Stomach smooth muscle (tissue), 2 donors: Measurements from ENCODE around the gene COL25A1.
"Not testable (repeated sequence)": the region's sequence is repeated elsewhere in the genome, so short reads cannot be mapped to it uniquely, and the experiment has no call there.

ENCODE experiments used
- H3K27ac ChIP-seq: one replicate; pipeline ENCODE4 v1.7.0; 2013; ENCODE audit warnings: mild to moderate bottlenecking, low read length, inconsistent platforms
- H3K27me3 ChIP-seq, 2 donors: one replicate each; pipeline ENCODE4 v1.7.0; 2013; ENCODE audit warnings: low read length in 2 of 2; ENCODE audit not compliant: insufficient read depth in 2 of 2, control insufficient read depth in 1 of 2
- H3K36me3 ChIP-seq, 2 donors: one replicate each; pipeline ENCODE4 v1.7.0; 2013; ENCODE audit warnings: low read length in 2 of 2; ENCODE audit not compliant: control insufficient read depth in 2 of 2, insufficient read depth in 2 of 2
- H3K4me1 ChIP-seq: one replicate; pipeline ENCODE4 v1.7.0; 2013; ENCODE audit warnings: low read length; ENCODE audit not compliant: control insufficient read depth, insufficient read depth
- H3K4me3 ChIP-seq, 2 donors: one replicate each; pipeline ENCODE4 v1.7.0; 2013; ENCODE audit warnings: low read length in 2 of 2
- H3K9ac ChIP-seq, 2 donors: one replicate each; pipeline ENCODE4 v1.7.0; 2013; ENCODE audit warnings: low read length in 2 of 2, mild to moderate bottlenecking in 1 of 2
- H3K9me3 ChIP-seq, 2 donors: one replicate each; pipeline ENCODE4 v1.7.0; 2013; ENCODE audit warnings: low read length in 2 of 2; ENCODE audit not compliant: control insufficient read depth in 2 of 2
- donor health status: healthy.
- donor health status: Pancreatic carcinoma.

COL25A1 gene

DNA sequence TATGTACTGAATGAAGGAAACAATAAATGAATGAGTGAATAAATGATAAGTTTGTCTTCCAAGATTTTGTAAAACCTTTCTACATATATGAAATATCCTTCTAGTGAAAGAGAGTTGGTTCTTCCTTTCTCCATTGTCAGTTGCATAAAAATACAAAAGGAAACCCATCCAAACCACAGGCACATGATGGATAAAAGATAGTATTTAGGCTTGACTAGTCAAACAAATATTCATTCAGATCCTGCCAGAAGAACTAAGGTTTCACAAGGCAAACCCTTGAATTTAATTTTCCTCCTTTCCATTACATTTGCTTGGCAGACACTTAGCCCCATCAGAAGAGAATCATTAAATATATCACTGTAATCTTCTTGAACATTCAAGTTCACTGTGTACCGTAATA lies 208.4 kb downstream of the COL25A1 start:
- no peaks in the 10 kb centered on the region for H3K36me3 ChIP-seq
- no peaks in the 10 kb centered on the region for H3K27me3 ChIP-seq
- no peaks in the 10 kb centered on the region for H3K9me3 ChIP-seq
- H3K4me1 ChIP-seq = no peaks in the 10 kb centered on the region
- no peak overlapping the region for H3K4me3 ChIP-seq
- no peak overlapping the region for H3K9ac ChIP-seq
- H3K27ac ChIP-seq = no peak overlapping the region

DNA sequence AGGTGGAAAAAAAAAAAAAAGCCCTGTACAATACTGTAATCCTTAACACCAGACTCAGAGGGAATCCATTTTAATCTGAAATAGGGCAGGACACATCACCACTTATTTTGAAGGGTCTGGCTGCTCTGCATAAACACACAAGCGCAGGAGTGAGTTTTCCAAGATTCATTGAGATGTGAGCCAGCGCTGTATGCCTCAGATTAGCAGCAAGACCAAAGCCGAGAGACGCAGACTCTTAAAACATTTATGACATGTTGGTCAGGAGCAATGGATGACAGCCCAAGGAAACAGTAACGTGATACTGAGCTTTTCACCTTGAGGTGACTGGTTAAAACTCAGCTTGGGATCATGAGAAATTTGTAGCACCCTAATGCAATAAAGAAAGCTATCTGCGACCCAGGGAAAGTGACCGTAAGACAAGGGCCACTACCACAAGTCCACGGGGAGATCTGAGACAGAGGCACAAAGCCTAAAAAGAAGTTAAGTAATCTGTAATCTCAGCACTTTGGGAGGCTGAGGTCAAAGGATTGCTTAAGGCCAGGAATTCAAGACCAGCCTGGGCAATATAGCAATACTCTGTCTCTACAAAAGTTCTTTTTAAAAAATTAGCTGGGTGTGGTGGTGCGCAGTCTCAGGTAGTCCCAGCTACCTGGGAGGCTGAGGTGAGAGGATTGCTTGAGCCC lies 210.6 kb downstream of the COL25A1 start:
- Histone ChIP-seq H3K4me3 (no peak overlapping the region), H3K27ac (no peak overlapping the region), H3K36me3 (no peaks in the 10 kb centered on the region), H3K9me3 (no peaks in the 10 kb centered on the region), H3K27me3 (no peaks in the 10 kb centered on the region), H3K4me1 (no peaks in the 10 kb centered on the region), H3K9ac (no peak overlapping the region)

DNA sequence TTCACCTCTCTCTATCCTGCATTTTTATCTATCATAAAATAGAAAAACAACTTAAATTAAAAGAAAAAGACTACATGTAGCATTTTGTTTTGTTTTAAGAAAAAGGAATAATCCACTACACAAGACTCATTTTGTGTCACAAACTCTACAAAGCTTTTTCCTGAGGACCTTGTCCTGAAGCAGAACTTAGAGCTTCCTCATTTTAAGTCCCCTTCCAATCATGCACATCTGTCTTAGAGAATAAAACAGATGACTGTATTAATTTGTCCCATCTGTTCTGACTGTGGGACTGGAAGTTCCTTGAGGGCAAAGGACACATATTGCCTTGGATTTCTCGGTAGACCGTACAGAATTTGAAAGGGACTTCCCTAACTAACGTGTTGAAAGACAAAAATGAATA lies 218.5 kb downstream of the COL25A1 start:
- Histone ChIP-seq H3K36me3 (no peaks in the 10 kb centered on the region), H3K27me3 (no peaks in the 10 kb centered on the region), H3K4me1 (no peaks in the 10 kb centered on the region), H3K4me3 (no peak overlapping the region), H3K9ac (no peak overlapping the region), H3K27ac (no peak overlapping the region), H3K9me3 (no peaks in the 10 kb centered on the region)

DNA sequence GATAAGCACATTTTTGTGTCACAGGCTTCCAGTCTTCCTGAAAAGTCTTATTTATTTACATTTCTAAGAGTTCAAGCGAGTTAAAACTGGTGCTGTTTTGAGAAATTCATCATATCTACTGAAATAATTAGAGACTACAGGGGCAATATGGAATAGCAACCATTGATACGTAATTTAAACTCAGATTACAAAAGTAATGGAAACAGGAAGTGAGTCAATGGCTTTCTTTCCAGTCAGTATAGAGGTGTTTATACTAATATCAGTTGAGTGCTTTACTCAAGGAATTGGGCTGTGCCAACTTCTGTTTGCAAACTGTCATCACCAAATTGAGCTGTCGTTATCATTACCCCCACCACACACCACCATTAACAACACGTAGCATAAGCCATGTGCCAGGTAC lies 222.7 kb downstream of the COL25A1 start:
- H3K9me3 ChIP-seq = no peaks in the 10 kb centered on the region
- no peak overlapping the region for H3K9ac ChIP-seq
- no peak overlapping the region for H3K27ac ChIP-seq
- no peak overlapping the region for H3K4me3 ChIP-seq
- H3K27me3 ChIP-seq = no peaks in the 10 kb centered on the region
- H3K36me3 ChIP-seq = no peaks in the 10 kb centered on the region
- no peaks in the 10 kb centered on the region for H3K4me1 ChIP-seq

GRCh38 chr4:109079201-109079600 lies 223.3 kb downstream of the COL25A1 start:
- no peaks in the 10 kb centered on the region for H3K36me3 ChIP-seq
- H3K9me3 ChIP-seq = no peaks in the 10 kb centered on the region
- no peak overlapping the region for H3K4me3 ChIP-seq
- no peak overlapping the region for H3K27ac ChIP-seq
- H3K27me3 ChIP-seq = no peaks in the 10 kb centered on the region
- H3K9ac ChIP-seq = no peak overlapping the region
- no peaks in the 10 kb centered on the region for H3K4me1 ChIP-seq

DNA sequence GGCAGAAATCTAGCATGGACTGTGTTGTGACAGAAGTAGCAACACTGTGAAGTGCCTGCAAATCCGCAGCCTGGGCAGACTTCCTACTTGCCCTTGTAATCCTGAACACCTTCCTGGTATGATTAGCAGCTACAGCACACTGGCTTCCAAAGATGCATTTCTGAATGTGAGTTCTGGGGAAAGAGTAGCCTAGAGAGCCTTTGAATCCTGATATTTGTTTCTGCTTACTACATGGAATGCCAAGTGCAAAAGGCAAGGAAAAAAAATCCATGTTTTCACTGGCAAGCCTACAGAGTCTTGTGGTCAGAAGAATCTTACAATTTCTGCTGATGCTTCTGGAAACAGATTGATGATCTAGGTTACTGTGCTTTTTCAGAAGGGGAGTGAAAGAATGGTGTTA lies 223.7 kb downstream of the COL25A1 start:
- no peaks in the 10 kb centered on the region for H3K27me3 ChIP-seq
- H3K27ac ChIP-seq = no peak overlapping the region
- H3K4me3 ChIP-seq = no peak overlapping the region

DNA sequence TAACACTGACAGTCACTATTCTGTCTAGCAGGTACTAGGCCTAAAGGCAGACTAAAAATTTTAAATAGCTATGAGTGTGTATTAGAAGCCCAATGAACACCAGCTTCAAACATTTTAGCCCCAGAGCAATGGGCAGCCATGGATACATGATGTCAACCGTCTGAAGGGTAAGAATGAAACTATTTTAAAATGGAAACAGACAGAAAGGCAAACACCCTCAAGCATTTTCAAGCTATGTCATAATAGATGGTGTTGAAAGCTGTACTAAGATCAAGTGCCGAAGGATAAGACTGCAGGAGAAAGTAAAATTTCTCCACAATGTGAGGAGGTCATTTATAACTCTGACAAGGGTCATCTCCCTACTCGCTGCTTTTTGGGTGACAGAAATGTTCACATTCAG lies 225.0 kb downstream of the COL25A1 start:
- H3K4me1 ChIP-seq = no peaks in the 10 kb centered on the region
- H3K36me3 ChIP-seq = no peaks in the 10 kb centered on the region
- no peak overlapping the region for H3K9ac ChIP-seq
- no peaks in the 10 kb centered on the region for H3K9me3 ChIP-seq
- H3K4me3 ChIP-seq = no peak overlapping the region
- no peak overlapping the region for H3K27ac ChIP-seq
- no peaks in the 10 kb centered on the region for H3K27me3 ChIP-seq

More for the DNA sequence above, 223.7 kb downstream of the COL25A1 start:
- H3K4me1 ChIP-seq = no peaks in the 10 kb centered on the region
- H3K36me3 ChIP-seq = no peaks in the 10 kb centered on the region
- H3K9ac ChIP-seq = no peak overlapping the region
- no peaks in the 10 kb centered on the region for H3K9me3 ChIP-seq

DNA sequence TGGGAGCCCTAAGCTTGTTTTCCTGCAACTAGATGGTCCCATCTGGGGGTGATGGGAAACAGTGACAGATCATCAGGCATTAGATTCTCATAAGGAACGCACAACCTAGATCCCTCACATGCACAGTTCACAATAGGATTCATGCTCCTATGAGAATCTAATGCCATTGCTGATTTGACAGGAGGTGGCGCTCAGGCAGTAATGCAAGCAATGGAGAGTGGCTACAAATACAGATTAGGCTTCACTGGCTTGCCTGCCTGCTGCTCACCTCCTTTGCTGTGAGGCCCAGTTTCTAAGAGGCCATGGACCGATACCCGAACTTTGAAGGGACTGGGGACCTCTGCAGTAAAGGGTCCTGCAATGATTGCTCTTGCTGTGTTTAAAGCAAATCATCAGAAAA lies 225.7 kb downstream of the COL25A1 start:
- not testable (repeated sequence) for H3K27ac ChIP-seq, H3K4me1 ChIP-seq, H3K9ac ChIP-seq, H3K4me3 ChIP-seq, H3K9me3 ChIP-seq, H3K36me3 ChIP-seq, H3K27me3 ChIP-seq

GRCh38 chr4:109075621-109076020 lies 226.8 kb downstream of the COL25A1 start:
- no peak overlapping the region for H3K9ac ChIP-seq
- H3K36me3 ChIP-seq = no peaks in the 10 kb centered on the region
- H3K27ac ChIP-seq = no peak overlapping the region
- H3K9me3 ChIP-seq = no peaks in the 10 kb centered on the region
- no peaks in the 10 kb centered on the region for H3K27me3 ChIP-seq
- no peaks in the 10 kb centered on the region for H3K4me1 ChIP-seq
- no peak overlapping the region for H3K4me3 ChIP-seq

DNA sequence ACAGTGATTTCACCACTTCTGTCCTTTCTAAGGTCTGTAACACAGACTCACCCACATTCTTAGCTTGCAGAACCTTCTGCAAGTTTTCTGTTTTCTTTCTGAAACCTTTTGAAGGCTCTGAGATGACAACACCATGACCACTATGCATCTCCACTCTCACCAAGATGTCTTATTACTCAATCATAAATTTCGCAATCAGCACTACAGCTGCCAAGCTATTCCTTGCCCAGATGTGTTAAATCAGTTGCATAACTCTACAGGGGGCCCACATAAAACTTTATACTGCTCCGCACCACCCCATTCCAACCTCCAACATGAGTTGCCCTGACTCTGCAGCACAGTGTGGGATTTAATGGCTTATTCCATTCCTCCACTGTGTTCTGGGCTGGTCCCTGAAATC lies 229.9 kb downstream of the COL25A1 start:
- H3K36me3 ChIP-seq = no peaks in the 10 kb centered on the region
- no peaks in the 10 kb centered on the region for H3K4me1 ChIP-seq
- H3K4me3 ChIP-seq = no peak overlapping the region
- no peaks in the 10 kb centered on the region for H3K27me3 ChIP-seq
- H3K9ac ChIP-seq = no peak overlapping the region
- no peak overlapping the region for H3K27ac ChIP-seq
- no peaks in the 10 kb centered on the region for H3K9me3 ChIP-seq

DNA sequence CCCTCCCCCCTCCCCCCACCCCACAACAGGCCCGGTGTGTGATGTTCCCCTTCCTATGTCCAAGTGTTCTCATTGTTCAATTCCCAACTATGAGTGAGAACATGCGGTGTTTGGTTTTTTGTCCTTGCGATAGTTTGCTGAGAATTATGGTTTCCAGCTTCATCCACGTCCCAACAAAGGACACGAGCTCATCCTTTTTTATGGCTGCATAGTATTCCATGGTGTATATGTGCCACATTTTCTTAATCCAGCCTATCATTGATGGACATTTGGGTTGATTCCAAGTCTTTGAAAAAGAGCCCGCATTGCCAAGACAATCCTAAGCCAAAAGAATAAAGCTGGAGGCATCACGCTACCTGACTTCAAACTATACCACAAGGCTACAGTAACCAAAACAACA lies 231.8 kb downstream of the COL25A1 start:
- H3K9me3 ChIP-seq = not testable (repeated sequence)

More for the DNA sequence above, 231.8 kb downstream of the COL25A1 start:
- not testable (repeated sequence) for H3K4me1 ChIP-seq, H3K27me3 ChIP-seq, H3K36me3 ChIP-seq, H3K4me3 ChIP-seq, H3K9ac ChIP-seq, H3K27ac ChIP-seq
